Endodermal cell (in vitro differentiated cells): ENCODE measurements around the gene ITCH. TPM values are rescaled to one million over a fixed set of nuclear protein-coding genes. Genes with fewer than 3 reads are reported as not detected.
A peak's percentile ranks its signal among the peaks of the same experiment; 100 is the strongest.

Source experiments
- DNase-seq: peaks from one replicate; pipeline ENCODE4 v3.0.0-alpha.2; 2017
- H3K27ac ChIP-seq: 2 replicates; pipeline ENCODE4 v1.5.1; 2013; ENCODE audit warnings: mild to moderate bottlenecking, low read depth, low read length, moderate library complexity
- H3K27me3 ChIP-seq: 2 replicates; pipeline ENCODE4 v1.6.1; 2013; ENCODE audit warnings: mild to moderate bottlenecking, low read length, moderate library complexity; ENCODE audit not compliant: insufficient read depth, control insufficient read depth, poor library complexity, severe bottlenecking
- H3K36me3 ChIP-seq: 2 replicates; pipeline ENCODE4 v1.7.0; 2013; ENCODE audit warnings: mild to moderate bottlenecking, low read length, moderate library complexity; ENCODE audit not compliant: control insufficient read depth, insufficient read depth
- H3K4me1 ChIP-seq: one replicate; pipeline ENCODE4 v1.7.0; 2013; ENCODE audit warnings: low read length; ENCODE audit not compliant: control insufficient read depth, insufficient read depth
- H3K4me3 ChIP-seq: 2 replicates; pipeline ENCODE4 v1.5.1; 2013; ENCODE audit warnings: mild to moderate bottlenecking, low read length, moderate library complexity
- H3K9ac ChIP-seq: 2 replicates; pipeline ENCODE4 v1.6.1; 2013; ENCODE audit warnings: mild to moderate bottlenecking, low read length, moderate library complexity; ENCODE audit not compliant: poor library complexity, severe bottlenecking; ENCODE audit errors: extremely low read depth
- H3K9me3 ChIP-seq: 2 replicates; pipeline ENCODE4 v1.6.1; 2013; ENCODE audit warnings: mild to moderate bottlenecking, low read length, moderate library complexity; ENCODE audit not compliant: control insufficient read depth
- H3K27ac Mint-ChIP-seq: 2 replicates; pipeline ENCODE4 v1.8.0; 2020; ENCODE audit warnings: mixed read lengths
- H3K27me3 Mint-ChIP-seq: 2 replicates; pipeline ENCODE4 v1.8.0; 2021; ENCODE audit warnings: mild to moderate bottlenecking, mixed read lengths; ENCODE audit not compliant: insufficient read depth
- H3K36me3 Mint-ChIP-seq: 2 replicates; pipeline ENCODE4 v1.8.0; 2020; ENCODE audit warnings: low read depth, mixed read lengths
- H3K4me1 Mint-ChIP-seq: 2 replicates; pipeline ENCODE4 v1.8.0; 2020; ENCODE audit warnings: mixed read lengths
- H3K4me3 Mint-ChIP-seq: 2 replicates; pipeline ENCODE4 v1.8.0; 2020; ENCODE audit warnings: mild to moderate bottlenecking, moderate library complexity, mixed read lengths
- H3K9me3 Mint-ChIP-seq: 2 replicates; pipeline ENCODE4 v1.8.0; 2020; ENCODE audit warnings: mild to moderate bottlenecking, mixed read lengths
- CTCF ChIP-seq: fragments of 200-600 bp; sonication (generic); conservative IDR thresholded peaks from 2 replicates; pipeline ENCODE4 v1.5.0; 2021; ENCODE audit warnings: antibody characterized with exemption, mild to moderate bottlenecking
- WGBS, 2 experiments: methylation state at CpG; one replicate each; pipeline versions ENCODE4 v1.1.5 to v1.1.7; 2013; ENCODE audit warnings: missing lambda C conversion rate in 2 of 2, mixed read lengths in 1 of 2; ENCODE audit not compliant: insufficient coverage in 1 of 2, insufficient read length in 1 of 2; 5-methylcytosine and 5-hydroxymethylcytosine counted together
- total RNA-seq, 2 donors: library from RNA; stranded (reverse); fragmentation: NEBNext Ultra II Directional in 1 of 2; extraction: Animal tissue kit (Norgen Biotek cat#: 25700) in 1 of 2; gene quantifications; 2 replicates in 1 of 2; 3 replicates in 1 of 2; pipeline ENCODE4 v1.2.1, GENCODE V29; 2021

ITCH gene
- total RNA-seq, 2 donors from 2014 or later: 65.1 to 84.4 TPM

GRCh38 chr20:34557936-34558319, 194.9 kb downstream of the ITCH start:
- H3K4me3 ChIP-seq: peak overlapping the region; percentile 83
- no peaks in the 10 kb centered on the region for H3K36me3 ChIP-seq
- H3K4me1 Mint-ChIP-seq: peaks cover 5% of the 10 kb centered on the region
- peak overlapping the region; percentile 77 for H3K27ac Mint-ChIP-seq
- peak overlapping the region; percentile 58 for H3K27ac ChIP-seq
- no peaks in the 10 kb centered on the region for H3K9me3 ChIP-seq
- H3K4me1 ChIP-seq: no peaks in the 10 kb centered on the region
- peak; percentile 42 for DNase-seq
- no peak for TF ChIP-seq CTCF
- no peaks in the 10 kb centered on the region for H3K27me3 ChIP-seq
- H3K27me3 Mint-ChIP-seq: peaks cover 11% of the 10 kb centered on the region
- H3K9me3 Mint-ChIP-seq: no peaks in the 10 kb centered on the region
- no peaks in the 10 kb centered on the region for H3K36me3 Mint-ChIP-seq
- WGBS, 2 experiments: 75 to 78% methylated on average over 11 of the region's 11 CpGs
- peak overlapping the region; percentile 86 for H3K9ac ChIP-seq
- H3K4me3 Mint-ChIP-seq: peak overlapping the region; percentile 58

GRCh38 chr20:34558320-34559218, 195.5 kb downstream of the ITCH start, which contains the start of gene MAP1LC3A:
Gene MAP1LC3A, plus strand, starts transcription at chr20:34558718. Its CDS starts 151 bp downstream, at chr20:34558869.
- no peaks in the 10 kb centered on the region for H3K4me1 ChIP-seq
- H3K9me3 ChIP-seq: no peaks in the 10 kb centered on the region
- peak within 1 kb of the TSS; percentile 83 for H3K4me3 ChIP-seq
- peak within 1 kb of the TSS; percentile 87 for H3K9ac ChIP-seq
- no peaks in the 10 kb centered on the region for H3K36me3 ChIP-seq
- peak within 1 kb of the TSS; percentile 80 for H3K27ac Mint-ChIP-seq
- H3K27me3 ChIP-seq: no peaks in the 10 kb centered on the region
- WGBS, 2 experiments: 5 to 10% methylated on average over 17 to 103 of the region's 103 CpGs
- H3K4me3 Mint-ChIP-seq: peak within 1 kb of the TSS; percentile 58
- no peaks in the 10 kb centered on the region for H3K9me3 Mint-ChIP-seq
- DNase-seq: peak; percentile 94
- H3K27ac ChIP-seq: peak within 1 kb of the TSS; percentile 81
- no peaks in the 10 kb centered on the region for H3K36me3 Mint-ChIP-seq
- H3K27me3 Mint-ChIP-seq: peaks cover 11% of the 10 kb centered on the region
- H3K4me1 Mint-ChIP-seq: peaks cover 5% of the 10 kb centered on the region
- TF ChIP-seq CTCF: no peak

- Mint-ChIP-seq H3K27ac (peak overlapping the region; percentile 80), H3K27me3 (peaks cover 11% of the 10 kb centered on the region)
- no peak overlapping the region for H3K9ac ChIP-seq
Measured at GRCh38 chr20:34559311-34560140, 196.5 kb downstream of the ITCH start.

More at GRCh38 chr20:34559311-34560140, 196.5 kb downstream of the ITCH start:
- peak; percentile 44 for TF ChIP-seq CTCF
- Mint-ChIP-seq H3K36me3 (no peaks in the 10 kb centered on the region), H3K9me3 (no peaks in the 10 kb centered on the region), H3K4me1 (peaks cover 5% of the 10 kb centered on the region), H3K4me3 (peak overlapping the region; percentile 58)
- Histone ChIP-seq H3K4me1 (no peaks in the 10 kb centered on the region), H3K27me3 (no peaks in the 10 kb centered on the region), H3K4me3 (no peak overlapping the region), H3K27ac (no peak overlapping the region), H3K9me3 (no peaks in the 10 kb centered on the region), H3K36me3 (no peaks in the 10 kb centered on the region)
- WGBS, 2 experiments: 68 to 93% methylated on average over 15 to 43 of the region's 43 CpGs
- DNase-seq: peak; percentile 67
